ENCODE data around the gene CCDC93.

The CCDC93 gene

DNA sequence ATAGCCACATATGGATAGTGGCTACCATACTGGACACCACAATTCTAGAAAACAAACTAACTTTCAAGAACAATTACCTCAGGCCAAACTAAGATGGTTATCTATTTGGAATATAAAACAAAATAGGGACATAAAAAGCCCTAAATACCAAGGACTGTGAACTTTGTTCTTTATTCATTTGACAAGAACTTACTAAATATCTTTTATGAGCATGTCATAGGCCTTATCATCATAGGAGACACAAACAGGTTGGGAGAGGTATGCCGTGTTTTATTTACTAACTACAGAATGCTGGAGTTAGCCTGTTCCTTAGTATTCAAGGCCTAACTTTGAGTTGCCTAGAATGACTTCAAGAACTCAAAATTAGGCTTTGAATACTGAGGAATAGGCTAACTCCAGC is 32.1 kb downstream of the CCDC93 start:
- no peak overlapping the region for H3K14ac ChIP-seq (ENCODE audit: low read length in 2 of 2)
- H3K36me3 ChIP-seq (ENCODE audit: control insufficient read depth in 1 of 2, insufficient read depth in 2 of 2, low read depth in 1 of 2, low read length in 2 of 2) = peaks cover 8 to 55% of the 10 kb centered on the region in 2 experiments
- 100% methylated on average over 1 of the region's 1 CpG for WGBS

DNA sequence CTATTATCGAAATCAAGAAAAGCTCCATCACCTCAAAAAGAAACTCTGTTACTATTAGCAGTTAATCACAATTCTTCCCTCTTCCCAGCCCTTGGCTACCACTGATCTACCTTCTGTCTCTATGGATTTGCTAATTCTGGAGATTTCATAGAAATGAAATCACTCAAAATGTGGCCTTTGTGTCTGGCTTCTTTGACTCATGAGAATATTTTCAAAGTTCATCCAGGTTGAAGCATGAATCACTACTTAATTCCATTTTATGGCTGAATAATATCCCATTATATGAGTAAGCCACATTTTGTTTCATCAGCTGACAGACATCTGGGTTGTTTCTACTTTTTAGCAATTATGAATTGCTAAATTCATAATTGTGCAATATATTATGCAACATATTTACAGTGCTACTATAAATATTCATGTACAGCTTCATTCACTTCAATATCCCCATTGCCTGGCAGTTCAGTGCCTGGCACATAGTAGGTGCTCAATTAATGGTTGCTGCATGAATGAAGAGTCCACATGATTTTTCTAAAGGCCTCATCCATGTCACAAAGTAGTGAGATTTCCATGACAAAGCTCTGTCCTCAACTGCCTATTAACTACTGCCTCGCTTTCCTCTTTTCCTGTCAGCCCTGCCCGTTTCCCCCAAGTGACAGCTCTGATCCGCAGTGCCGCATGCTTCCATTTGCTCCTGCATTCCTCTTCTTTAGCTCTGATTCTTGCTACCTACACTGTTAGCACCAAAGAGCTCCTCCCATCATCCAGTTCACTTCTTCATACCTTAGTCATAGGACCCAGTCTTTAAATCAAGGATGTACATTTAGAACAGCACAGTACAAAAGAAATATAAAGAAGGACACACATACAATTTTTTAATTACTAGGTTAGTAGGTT is 32.8 kb downstream of the CCDC93 start:
- no peak overlapping the region for H4K91ac ChIP-seq (ENCODE audit: low read length)
- H2BK120ac ChIP-seq (ENCODE audit: low read depth, low read length) = no peak overlapping the region
- no peak overlapping the region for H3K23ac ChIP-seq (ENCODE audit: low read length in 2 of 2)
- H3K4me3 ChIP-seq (ENCODE audit: insufficient read depth in 1 of 2, low read depth in 1 of 2, low read length in 2 of 2) = no peak overlapping the region
- no peaks in the 10 kb centered on the region for H3K9me3 ChIP-seq (ENCODE audit: control insufficient read depth, low read length)
- peaks cover 7% of the 10 kb centered on the region for H3K4me1 ChIP-seq (ENCODE audit: control insufficient read depth, insufficient read depth, low read depth, low read length)
- H2BK5ac ChIP-seq (ENCODE audit: low read depth, low read length, poor library complexity, severe bottlenecking) = no peak overlapping the region
- H3K4ac ChIP-seq (ENCODE audit: low read depth in 1 of 2, low read length in 2 of 2) = no peak overlapping the region
- H3K79me1 ChIP-seq (replicated peaks; ENCODE audit: low read length, poor library complexity, severe bottlenecking) = peaks cover 26% of the 10 kb centered on the region
- peak; percentile 72 for DNase-seq
- H3K18ac ChIP-seq (ENCODE audit: low read depth in 1 of 2, low read length in 2 of 2) = no peak overlapping the region
- peak overlapping the region; percentile 87 for H3K27ac ChIP-seq (ENCODE audit: low read length, poor library complexity, severe bottlenecking)
- WGBS = 96% methylated on average over 5 of the region's 5 CpGs
- H3K27me3 ChIP-seq (ENCODE audit: control insufficient read depth in 1 of 2, insufficient read depth in 1 of 2, low read length in 2 of 2) = no peaks in the 10 kb centered on the region
- H3K9ac ChIP-seq (ENCODE audit: low read length) = peak overlapping the region; percentile 72
- no peak overlapping the region for H2AFZ ChIP-seq (ENCODE audit: low read depth, low read length)
- H3K4me2 ChIP-seq (ENCODE audit: low read length, poor library complexity, severe bottlenecking) = no peak overlapping the region
- H2BK12ac ChIP-seq (ENCODE audit: low read length in 2 of 2) = no peak overlapping the region
- H3K36me3 ChIP-seq (ENCODE audit: control insufficient read depth in 1 of 2, insufficient read depth in 2 of 2, low read depth in 1 of 2, low read length in 2 of 2) = peaks cover 11 to 54% of the 10 kb centered on the region in 2 experiments
- no peak overlapping the region for H4K8ac ChIP-seq (ENCODE audit: low read length)
- no peak overlapping the region for H3K14ac ChIP-seq (ENCODE audit: low read length in 2 of 2)
- H2BK15ac ChIP-seq (ENCODE audit: low read depth, poor library complexity, severe bottlenecking) = no peak overlapping the region
- H2AK5ac ChIP-seq (ENCODE audit: low read length, severe bottlenecking) = peak overlapping the region; percentile 31

More for the DNA sequence above, 32.1 kb downstream of the CCDC93 start:
- Histone ChIP-seq H3K23ac (ENCODE audit: low read length in 2 of 2) (no peak overlapping the region), H3K9ac (ENCODE audit: low read length) (no peak overlapping the region), H4K8ac (ENCODE audit: low read length) (no peak overlapping the region), H2AK5ac (ENCODE audit: low read length, severe bottlenecking) (no peak overlapping the region), H2AFZ (ENCODE audit: low read depth, low read length) (no peak overlapping the region), H3K4me1 (ENCODE audit: control insufficient read depth, insufficient read depth, low read depth, low read length) (peaks cover 7% of the 10 kb centered on the region), H2BK120ac (ENCODE audit: low read depth, low read length) (no peak overlapping the region), H3K4me2 (ENCODE audit: low read length, poor library complexity, severe bottlenecking) (no peak overlapping the region), H3K27me3 (ENCODE audit: control insufficient read depth in 1 of 2, insufficient read depth in 1 of 2, low read length in 2 of 2) (no peaks in the 10 kb centered on the region), H3K27ac (ENCODE audit: low read length, poor library complexity, severe bottlenecking) (peak overlapping the region; percentile 3), H3K9me3 (ENCODE audit: control insufficient read depth, low read length) (no peaks in the 10 kb centered on the region), H3K4ac (ENCODE audit: low read depth in 1 of 2, low read length in 2 of 2) (no peak overlapping the region), H4K91ac (ENCODE audit: low read length) (no peak overlapping the region), H3K79me1 (replicated peaks; ENCODE audit: low read length, poor library complexity, severe bottlenecking) (peaks cover 27% of the 10 kb centered on the region), H2BK12ac (ENCODE audit: low read length in 2 of 2) (no peak overlapping the region), H3K4me3 (ENCODE audit: insufficient read depth in 1 of 2, low read depth in 1 of 2, low read length in 2 of 2) (no peak overlapping the region), H3K18ac (ENCODE audit: low read depth in 1 of 2, low read length in 2 of 2) (no peak overlapping the region), H2BK15ac (ENCODE audit: low read depth, poor library complexity, severe bottlenecking) (no peak overlapping the region), H2BK5ac (ENCODE audit: low read depth, low read length, poor library complexity, severe bottlenecking) (no peak overlapping the region)
- DNase-seq = no peak

DNA sequence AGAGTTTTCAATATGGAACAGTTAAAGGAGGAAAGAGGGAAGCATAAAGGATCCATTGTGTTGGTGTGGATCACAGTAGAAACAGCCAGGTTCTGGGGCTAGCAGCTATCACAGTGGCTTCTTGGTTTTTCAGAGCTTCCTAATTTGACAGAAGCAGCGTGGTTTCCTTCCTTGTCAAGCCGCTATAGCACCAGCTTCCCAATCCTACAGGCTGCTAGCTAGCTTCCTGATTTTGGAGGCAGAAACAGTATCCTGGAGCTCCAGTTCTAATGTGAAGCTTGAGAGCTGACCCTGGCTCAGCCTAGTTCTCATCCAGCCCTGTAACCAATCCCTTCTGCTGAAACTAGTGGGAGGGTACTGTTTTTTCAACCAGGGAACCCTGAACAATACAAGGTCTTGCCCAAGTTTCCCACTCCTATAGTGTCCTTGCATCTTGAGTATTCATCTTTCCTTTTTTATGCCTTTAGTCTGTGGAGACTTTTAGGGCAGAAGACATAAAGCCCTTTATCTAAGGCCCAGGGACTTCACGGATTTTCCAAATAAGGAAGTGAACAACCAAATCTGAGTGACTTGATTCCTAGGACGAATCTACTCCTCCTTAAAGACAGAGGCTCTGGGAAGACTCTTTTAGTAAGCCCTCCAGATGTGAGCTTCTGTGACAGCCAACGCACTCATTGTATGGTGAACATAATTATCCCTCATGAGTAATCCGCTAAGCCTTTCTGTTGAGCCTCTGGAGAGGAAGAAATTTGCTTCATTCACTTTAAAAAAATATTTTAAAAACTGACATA is 33.8 kb downstream of the CCDC93 start:
- no peak overlapping the region for H3K4ac ChIP-seq (ENCODE audit: low read depth in 1 of 2, low read length in 2 of 2)
- H3K9ac ChIP-seq (ENCODE audit: low read length) = peak overlapping the region; percentile 72
- peaks cover 17 to 56% of the 10 kb centered on the region in 2 experiments for H3K36me3 ChIP-seq (ENCODE audit: control insufficient read depth in 1 of 2, insufficient read depth in 2 of 2, low read depth in 1 of 2, low read length in 2 of 2)
- H3K4me1 ChIP-seq (ENCODE audit: control insufficient read depth, insufficient read depth, low read depth, low read length) = peaks cover 7% of the 10 kb centered on the region
- no peak overlapping the region for H2BK120ac ChIP-seq (ENCODE audit: low read depth, low read length)
- no peak overlapping the region for H3K18ac ChIP-seq (ENCODE audit: low read depth in 1 of 2, low read length in 2 of 2)
- no peak overlapping the region for H4K91ac ChIP-seq (ENCODE audit: low read length)
- H2BK12ac ChIP-seq (ENCODE audit: low read length in 2 of 2) = no peak overlapping the region
- H3K4me3 ChIP-seq (ENCODE audit: insufficient read depth in 1 of 2, low read depth in 1 of 2, low read length in 2 of 2) = peak overlapping the region in 1 of 2 experiments; percentile 32
- H2AFZ ChIP-seq (ENCODE audit: low read depth, low read length) = no peak overlapping the region
- H3K27me3 ChIP-seq (ENCODE audit: control insufficient read depth in 1 of 2, insufficient read depth in 1 of 2, low read length in 2 of 2) = no peaks in the 10 kb centered on the region
- H3K14ac ChIP-seq (ENCODE audit: low read length in 2 of 2) = no peak overlapping the region
- H3K27ac ChIP-seq (ENCODE audit: low read length, poor library complexity, severe bottlenecking) = peak overlapping the region; percentile 87
- peak overlapping the region; percentile 22 for H2BK5ac ChIP-seq (ENCODE audit: low read depth, low read length, poor library complexity, severe bottlenecking)
- no peaks in the 10 kb centered on the region for H3K9me3 ChIP-seq (ENCODE audit: control insufficient read depth, low read length)
- H2AK5ac ChIP-seq (ENCODE audit: low read length, severe bottlenecking) = peak overlapping the region; percentile 74
- H3K79me1 ChIP-seq (replicated peaks; ENCODE audit: low read length, poor library complexity, severe bottlenecking) = peaks cover 27% of the 10 kb centered on the region
- no peak overlapping the region for H2BK15ac ChIP-seq (ENCODE audit: low read depth, poor library complexity, severe bottlenecking)
- 89% methylated on average over 4 of the region's 6 CpGs for WGBS
- no peak overlapping the region for H3K23ac ChIP-seq (ENCODE audit: low read length in 2 of 2)
- no peak overlapping the region for H4K8ac ChIP-seq (ENCODE audit: low read length)
- peak; percentile 16 for DNase-seq
- no peak overlapping the region for H3K4me2 ChIP-seq (ENCODE audit: low read length, poor library complexity, severe bottlenecking)

DNA sequence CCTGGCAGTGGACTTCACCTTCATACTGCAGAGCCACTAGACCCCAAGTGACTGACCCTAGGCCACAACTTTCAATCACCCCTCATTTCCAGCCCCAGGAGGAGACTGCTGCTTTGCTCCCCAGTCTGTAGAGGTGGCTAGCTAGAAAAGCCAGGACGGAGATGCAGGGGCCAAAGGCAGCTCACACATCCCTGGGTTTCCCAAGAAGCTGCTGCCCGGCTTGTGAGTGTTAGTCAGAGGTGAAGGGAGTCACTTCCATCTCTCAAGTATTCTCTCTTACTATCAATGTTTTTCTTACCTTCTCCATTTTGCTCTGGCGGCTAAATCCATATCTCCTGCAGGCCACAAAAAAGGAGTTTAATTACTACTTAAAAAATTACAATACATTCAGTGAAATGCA is 36.2 kb downstream of the CCDC93 start:
- Histone ChIP-seq H3K4me3 (ENCODE audit: insufficient read depth in 1 of 2, low read depth in 1 of 2, low read length in 2 of 2) (no peak overlapping the region), H3K4me1 (ENCODE audit: control insufficient read depth, insufficient read depth, low read depth, low read length) (peaks cover 5% of the 10 kb centered on the region), H3K9ac (ENCODE audit: low read length) (peak overlapping the region; percentile 6), H2BK5ac (ENCODE audit: low read depth, low read length, poor library complexity, severe bottlenecking) (no peak overlapping the region), H3K36me3 (ENCODE audit: control insufficient read depth in 1 of 2, insufficient read depth in 2 of 2, low read depth in 1 of 2, low read length in 2 of 2) (peaks cover 28 to 61% of the 10 kb centered on the region in 2 experiments), H2AFZ (ENCODE audit: low read depth, low read length) (no peak overlapping the region), H3K18ac (ENCODE audit: low read depth in 1 of 2, low read length in 2 of 2) (no peak overlapping the region), H2BK12ac (ENCODE audit: low read length in 2 of 2) (no peak overlapping the region), H2BK15ac (ENCODE audit: low read depth, poor library complexity, severe bottlenecking) (no peak overlapping the region), H3K23ac (ENCODE audit: low read length in 2 of 2) (no peak overlapping the region), H3K9me3 (ENCODE audit: control insufficient read depth, low read length) (no peaks in the 10 kb centered on the region), H3K79me1 (replicated peaks; ENCODE audit: low read length, poor library complexity, severe bottlenecking) (peaks cover 26% of the 10 kb centered on the region), H4K8ac (ENCODE audit: low read length) (no peak overlapping the region), H2BK120ac (ENCODE audit: low read depth, low read length) (no peak overlapping the region), H3K4ac (ENCODE audit: low read depth in 1 of 2, low read length in 2 of 2) (no peak overlapping the region), H4K91ac (ENCODE audit: low read length) (no peak overlapping the region), H3K27me3 (ENCODE audit: control insufficient read depth in 1 of 2, insufficient read depth in 1 of 2, low read length in 2 of 2) (no peaks in the 10 kb centered on the region), H2AK5ac (ENCODE audit: low read length, severe bottlenecking) (no peak overlapping the region), H3K14ac (ENCODE audit: low read length in 2 of 2) (no peak overlapping the region), H3K27ac (ENCODE audit: low read length, poor library complexity, severe bottlenecking) (no peak overlapping the region), H3K4me2 (ENCODE audit: low read length, poor library complexity, severe bottlenecking) (no peak overlapping the region)
- no CpG with 5 or more reads among the region's 3 CpGs for WGBS
- DNase-seq = no peak

All from mesenchymal stem cell (in vitro differentiated cells and primary cell).